NCI-H2029 (cell line): Measurements from ENCODE around the gene ACSL1.
"Not testable (repeated sequence)": the region's sequence is repeated elsewhere in the genome, so short reads cannot be mapped to it uniquely, and the experiment has no call there.

Source experiments
- DNase-seq: peaks from one replicate; lab custom pipeline; 2025; lab: John Stamatoyannopoulos, UW

Gene ACSL1

GRCh38 chr4:184787766-184788503 is 37.8 kb downstream of the ACSL1 start:
- DNase-seq: no peak

- DNase-seq: no peak
Measured at GRCh38 chr4:184785813-184786212, 40.0 kb downstream of the ACSL1 start.

GRCh38 chr4:184784628-184785257 is 41.0 kb downstream of the ACSL1 start:
- DNase-seq: no peak

- no peak for DNase-seq
Measured at GRCh38 chr4:184782731-184783373, 42.9 kb downstream of the ACSL1 start.

- DNase-seq: not testable (repeated sequence)
Measured at GRCh38 chr4:184779160-184779559, 46.6 kb downstream of the ACSL1 start.

- DNase-seq: no peak
Measured at GRCh38 chr4:184778325-184778724, 47.4 kb downstream of the ACSL1 start.

- DNase-seq: no peak
Measured at GRCh38 chr4:184776821-184777220, 48.9 kb downstream of the ACSL1 start.

GRCh38 chr4:184775854-184776555 is 49.8 kb downstream of the ACSL1 start:
- DNase-seq: no peak

- DNase-seq: no peak
Measured at GRCh38 chr4:184774152-184774551, 51.6 kb downstream of the ACSL1 start.

- DNase-seq: no peak
Measured at GRCh38 chr4:184771416-184771815, 54.4 kb downstream of the ACSL1 start.

GRCh38 chr4:184769141-184769765 is 56.5 kb downstream of the ACSL1 start:
- no peak for DNase-seq

- no peak for DNase-seq
Measured at GRCh38 chr4:184768296-184768695, 57.5 kb downstream of the ACSL1 start.

GRCh38 chr4:184766446-184766845 is 59.3 kb downstream of the ACSL1 start:
- no peak for DNase-seq

GRCh38 chr4:184765473-184766340 is 60.1 kb downstream of the ACSL1 start:
- DNase-seq: no peak

- DNase-seq: no peak
Measured at GRCh38 chr4:184764601-184765000, 61.2 kb downstream of the ACSL1 start.

- no peak for DNase-seq
Measured at GRCh38 chr4:184763150-184763780, 62.5 kb downstream of the ACSL1 start.

GRCh38 chr4:184762100-184762499 is 63.7 kb downstream of the ACSL1 start:
- DNase-seq: no peak

- DNase-seq: no peak
Measured at GRCh38 chr4:184760681-184761080, 65.1 kb downstream of the ACSL1 start.

GRCh38 chr4:184757810-184758209 is 68.0 kb downstream of the ACSL1 start:
- no peak for DNase-seq

GRCh38 chr4:184756399-184756798 is 69.4 kb downstream of the ACSL1 start:
- DNase-seq: no peak

- no peak for DNase-seq
Measured at GRCh38 chr4:184755278-184755677, 70.5 kb downstream of the ACSL1 start.
